Common myeloid progenitor, CD34-positive (primary cell): ENCODE data around the gene STRBP.
A peak's percentile ranks its signal among the peaks of the same experiment; 100 is the strongest.
"Not testable (repeated sequence)": the region's sequence is repeated elsewhere in the genome, so short reads cannot be mapped to it uniquely, and the experiment has no call there.

Experiments used
- CTCF ChIA-PET: fragments of 350-600 bp; sonication (Branson Sonifier 250); formaldehyde crosslinking; loops from one replicate; lab custom pipeline; 2021; ENCODE audit warnings: antibody characterized with exemption; lab: Charles Lee
- POLR2A ChIA-PET: fragments of 350-600 bp; sonication (Branson Sonifier 250); formaldehyde crosslinking; loops from one replicate; lab custom pipeline; 2021; ENCODE audit warnings: antibody characterized with exemption; lab: Charles Lee
- DNase-seq, 3 donors: peaks; one replicate each; pipeline versions ENCODE4 v3.0.0 to v3.0.0-alpha.2; 2013
- H3K27ac ChIP-seq, 2 experiments: 1 replicate in 1 of 2; 2 replicates in 1 of 2; pipeline ENCODE4 v1.7.0; 2013; ENCODE audit warnings: inconsistent platforms in 2 of 2, low read length in 2 of 2, mild to moderate bottlenecking in 2 of 2, low read depth in 1 of 2, moderate library complexity in 1 of 2; ENCODE audit not compliant: severe bottlenecking in 2 of 2, insufficient read depth in 1 of 2, poor library complexity in 1 of 2
- H3K27me3 ChIP-seq, 5 experiments: replicated peaks in 2 of 5; 1 replicate in 3 of 5; 2 replicates in 2 of 5; pipeline versions ENCODE4 v1.6.1 to v1.7.0; 2013; ENCODE audit warnings: low read length in 4 of 5, mild to moderate bottlenecking in 2 of 5, moderate library complexity in 2 of 5, inconsistent platforms in 1 of 5; ENCODE audit not compliant: insufficient read depth in 5 of 5, control insufficient read depth in 4 of 5
- H3K36me3 ChIP-seq, 4 experiments: 1 replicate in 2 of 4; 2 replicates in 2 of 4; pipeline versions ENCODE4 v1.6.1 to v1.7.0; 2013; ENCODE audit warnings: low read length in 3 of 4, control low read depth in 1 of 4, mild to moderate bottlenecking in 1 of 4; ENCODE audit not compliant: control insufficient read depth in 4 of 4, insufficient read depth in 4 of 4
- H3K4me1 ChIP-seq, 4 experiments: 1 replicate in 3 of 4; 2 replicates in 1 of 4; pipeline versions ENCODE4 v1.6.1 to v1.7.1; 2013; ENCODE audit warnings: low read length in 3 of 4, mild to moderate bottlenecking in 3 of 4, control low read depth in 1 of 4, inconsistent platforms in 1 of 4, moderate library complexity in 1 of 4; ENCODE audit not compliant: control insufficient read depth in 4 of 4, insufficient read depth in 4 of 4; ENCODE audit errors: control extremely low read depth in 1 of 4
- H3K4me3 ChIP-seq, 7 experiments: 1 replicate in 4 of 7; 2 replicates in 3 of 7; pipeline versions ENCODE4 v1.5.1 to v1.7.0; 2013; ENCODE audit warnings: mild to moderate bottlenecking in 7 of 7, low read length in 6 of 7, moderate library complexity in 6 of 7, inconsistent platforms in 2 of 7, low read depth in 2 of 7, control low read depth in 1 of 7; ENCODE audit not compliant: insufficient read depth in 4 of 7, control insufficient read depth in 1 of 7; ENCODE audit errors: extremely low read depth in 1 of 7
- H3K9me3 ChIP-seq, 5 experiments: 1 replicate in 4 of 5; 2 replicates in 1 of 5; pipeline versions ENCODE4 v1.6.1 to v1.7.1; 2013; ENCODE audit warnings: low read length in 4 of 5, mild to moderate bottlenecking in 2 of 5, inconsistent platforms in 1 of 5, low read depth in 1 of 5, moderate library complexity in 1 of 5; ENCODE audit not compliant: control insufficient read depth in 4 of 5, insufficient read depth in 2 of 5; ENCODE audit errors: control extremely low read depth in 1 of 5
- WGBS: methylation state at CpG from one replicate; pipeline ENCODE4 v1.1.5; 2013; ENCODE audit not compliant: insufficient coverage; 5-methylcytosine and 5-hydroxymethylcytosine counted together

The STRBP gene

DNA sequence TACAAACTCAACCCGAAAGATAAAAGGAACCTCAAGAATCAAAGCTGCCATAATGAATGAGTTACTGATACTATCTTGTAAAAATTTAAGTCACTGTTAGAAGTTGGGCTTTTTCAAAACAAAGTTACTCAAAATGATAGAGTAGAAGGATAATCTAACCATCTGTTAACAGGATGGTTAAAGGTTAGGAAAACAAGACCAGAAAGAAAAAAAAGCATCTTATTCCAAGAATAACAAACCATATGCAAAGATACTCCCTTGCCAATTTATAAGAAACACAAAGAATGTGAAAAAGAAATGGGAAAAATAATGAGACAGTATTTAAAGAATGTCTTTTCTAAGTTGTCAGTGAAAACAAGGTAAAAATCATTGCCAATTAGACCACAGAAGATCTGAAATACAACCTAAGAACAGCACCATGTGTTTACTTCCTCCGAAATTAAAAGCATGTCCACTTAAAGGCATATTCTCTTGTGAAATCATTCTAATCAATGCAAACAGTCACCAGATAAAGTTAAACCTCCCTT lies 51.2 kb downstream of the STRBP start:
- CTCF ChIA-PET: interaction anchor here (1.4 kb wide), 1 partner anchor 36 kb away, joined by 3 read pairs; no protein-coding TSS in a partner anchor
- Histone ChIP-seq H3K4me3 (no peak overlapping the region), H3K4me1 (peaks cover 0 to 3% (median under 1%) of the 10 kb centered on the region in 4 experiments), H3K9me3 (no peaks in the 10 kb centered on the region), H3K36me3 (peaks cover 0 to 3% (median 0%) of the 10 kb centered on the region in 4 experiments), H3K27me3 (no peaks in the 10 kb centered on the region), H3K27ac (no peak overlapping the region)
- DNase-seq: no peak
- WGBS: no CpG with 5 or more reads among the region's 2 CpGs
- POLR2A ChIA-PET: no interaction called here

DNA sequence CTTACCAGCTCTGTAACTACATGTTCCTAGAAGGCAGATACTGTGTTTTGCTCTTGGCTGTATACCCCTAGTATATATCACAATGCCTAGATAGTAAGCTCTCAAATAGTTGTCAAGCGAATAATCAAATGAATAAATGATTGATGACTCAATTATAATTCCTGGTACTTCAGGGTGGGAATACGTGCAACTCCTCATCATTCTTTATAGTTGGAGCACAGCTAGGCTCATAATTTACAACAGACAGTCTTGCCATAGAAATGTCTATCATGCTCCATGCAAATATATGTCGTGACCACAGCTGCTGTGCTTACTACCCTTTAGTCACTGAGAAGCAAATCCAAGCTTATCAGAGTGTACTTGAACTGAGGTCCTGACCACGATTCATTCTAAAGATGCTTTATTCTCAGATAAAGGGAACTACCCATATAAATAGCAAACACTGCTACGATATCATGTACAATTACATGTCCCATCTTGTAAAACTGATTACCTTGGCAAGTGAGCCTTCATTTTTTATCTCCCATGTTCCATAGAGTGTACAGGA lies 52.1 kb downstream of the STRBP start:
- CTCF ChIA-PET: interaction anchor here (1.2 kb wide), 1 partner anchor 17 kb away, joined by 3 read pairs; no protein-coding TSS in a partner anchor
- no peaks in the 10 kb centered on the region for H3K27me3 ChIP-seq
- POLR2A ChIA-PET: interaction anchor here (0.7 kb wide), 1 partner anchor 59 kb away, joined by 3 read pairs; no protein-coding TSS in a partner anchor
- 80% methylated on average over 3 of the region's 5 CpGs for WGBS
- no peak overlapping the region for H3K27ac ChIP-seq
- DNase-seq: peak in 2 of 3 donors; percentile 40 to 53
- H3K4me1 ChIP-seq: peaks cover 0 to 3% (median under 1%) of the 10 kb centered on the region in 4 experiments
- H3K36me3 ChIP-seq: peaks cover 0 to 3% (median 0%) of the 10 kb centered on the region in 4 experiments
- no peaks in the 10 kb centered on the region for H3K9me3 ChIP-seq
- no peak overlapping the region for H3K4me3 ChIP-seq

DNA sequence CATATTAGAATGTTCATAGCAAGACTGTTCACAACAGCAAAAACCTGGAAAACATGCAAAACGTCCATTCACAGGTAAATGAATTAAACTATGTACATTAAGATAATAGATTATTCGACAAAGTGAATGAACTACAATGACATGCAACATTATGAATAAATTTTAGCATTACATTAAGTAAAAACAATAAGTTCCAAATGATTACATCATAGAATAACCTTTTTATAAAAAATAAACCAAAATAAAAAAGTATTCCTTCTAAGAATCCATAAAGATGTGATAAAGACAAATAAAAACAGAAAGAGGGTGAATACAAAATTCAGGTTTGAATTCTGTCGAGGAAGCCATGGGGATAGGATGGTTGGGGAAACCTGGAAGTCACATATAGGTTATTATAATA lies 57.3 kb downstream of the STRBP start:
- DNase-seq: no peak
- Histone ChIP-seq H3K9me3 (no peaks in the 10 kb centered on the region), H3K4me1 (no peaks in the 10 kb centered on the region), H3K27me3 (no peaks in the 10 kb centered on the region), H3K4me3 (no peak overlapping the region), H3K36me3 (peaks cover 0 to 3% (median 0%) of the 10 kb centered on the region in 4 experiments), H3K27ac (no peak overlapping the region)
- WGBS: no CpG with 5 or more reads among the region's 3 CpGs
- CTCF ChIA-PET: no interaction called here
- POLR2A ChIA-PET: interaction anchor here (0.6 kb wide), 1 partner anchor 23 kb away, joined by 4 read pairs; no protein-coding TSS in a partner anchor

DNA sequence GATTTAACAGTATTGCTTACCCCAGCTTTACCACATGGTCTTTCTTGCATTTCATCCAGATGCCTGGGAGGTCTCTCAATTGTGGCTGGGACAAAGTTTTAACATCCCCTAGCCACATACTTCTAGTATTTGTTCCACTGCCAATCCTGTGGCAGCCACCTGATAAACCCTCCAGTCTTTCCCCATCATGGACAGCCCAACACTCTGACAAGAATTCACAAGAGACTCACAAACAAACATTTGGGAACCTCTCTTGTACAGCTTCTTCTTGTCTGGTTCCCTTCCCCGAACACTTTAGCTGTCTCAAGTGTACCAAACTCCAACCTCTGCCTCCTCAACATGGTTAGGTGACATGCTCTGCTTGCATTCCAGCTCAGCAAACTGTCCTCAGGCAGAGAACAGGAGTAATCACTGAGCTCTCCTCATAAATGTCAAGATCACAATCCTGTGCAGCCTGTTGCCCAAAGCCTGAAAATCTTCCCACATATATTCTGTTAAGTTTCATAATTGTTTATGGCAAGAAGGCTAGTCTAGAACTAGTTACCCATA lies 59.7 kb downstream of the STRBP start:
- ChIA-PET POLR2A (no interaction called here), CTCF (interaction anchor here (0.8 kb wide), 1 partner anchor 17 kb away, joined by 3 read pairs; no protein-coding TSS in a partner anchor)
- DNase-seq: no peak
- 100% methylated on average over 1 of the region's 1 CpG for WGBS
- no peaks in the 10 kb centered on the region for H3K4me1 ChIP-seq
- no peak overlapping the region for H3K4me3 ChIP-seq
- H3K36me3 ChIP-seq: peaks cover 0 to 3% (median 0%) of the 10 kb centered on the region in 4 experiments
- no peak overlapping the region for H3K27ac ChIP-seq
- H3K27me3 ChIP-seq: no peaks in the 10 kb centered on the region
- H3K9me3 ChIP-seq: no peaks in the 10 kb centered on the region

DNA sequence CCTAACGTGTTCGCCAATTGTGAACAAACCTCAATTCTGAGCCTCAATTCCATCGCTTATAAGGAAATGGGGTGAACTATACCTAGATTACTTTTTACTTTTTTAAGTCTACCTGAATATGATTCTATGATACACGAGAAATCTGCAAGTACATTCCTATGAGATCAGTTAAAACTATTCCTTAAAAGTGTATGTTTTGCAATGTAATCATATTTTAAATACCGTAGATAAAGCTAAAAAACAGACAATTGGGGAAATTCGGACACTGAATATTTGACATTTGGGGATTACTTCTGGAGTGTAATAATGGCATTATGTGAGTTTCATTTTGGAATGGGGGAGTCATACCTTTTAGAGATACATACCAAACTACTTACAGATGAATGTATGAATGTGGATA lies 62.3 kb downstream of the STRBP start:
- H3K4me3 ChIP-seq: no peak overlapping the region
- no peaks in the 10 kb centered on the region for H3K27me3 ChIP-seq
- H3K9me3 ChIP-seq: peaks cover 0 to 5% (median 0%) of the 10 kb centered on the region in 5 experiments
- ChIA-PET CTCF (no interaction called here), POLR2A (interaction anchor here (0.6 kb wide), 1 partner anchor 49 kb away, joined by 3 read pairs; no protein-coding TSS in a partner anchor)
- H3K4me1 ChIP-seq: no peaks in the 10 kb centered on the region
- H3K36me3 ChIP-seq: peaks cover 0 to 6% (median under 1%) of the 10 kb centered on the region in 4 experiments
- no peak for DNase-seq
- no peak overlapping the region for H3K27ac ChIP-seq
- no CpG with 5 or more reads among the region's 6 CpGs for WGBS

DNA sequence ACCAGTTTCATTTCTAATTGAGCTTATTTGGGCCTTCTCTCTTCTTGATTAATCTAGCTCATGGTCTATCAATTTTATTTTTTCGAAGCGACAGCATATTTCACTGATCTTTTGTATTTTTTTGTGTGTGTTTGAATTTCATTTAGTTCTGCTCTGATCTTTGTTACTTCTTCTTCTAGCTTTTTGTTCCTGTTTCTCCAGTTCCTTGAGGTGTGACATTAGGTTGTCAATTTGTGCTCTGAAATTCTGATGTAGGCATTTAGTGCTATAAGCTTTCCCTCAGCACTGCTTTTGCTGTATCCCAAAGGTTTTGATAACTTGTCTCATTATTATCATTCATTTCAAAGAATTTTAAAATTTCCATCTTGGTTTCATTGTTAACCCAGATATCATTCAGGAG lies 67.3 kb downstream of the STRBP start:
- Histone ChIP-seq H3K4me3 (no peak overlapping the region), H3K27me3 (no peaks in the 10 kb centered on the region), H3K4me1 (no peaks in the 10 kb centered on the region), H3K27ac (no peak overlapping the region), H3K9me3 (peaks cover 0 to 5% (median 0%) of the 10 kb centered on the region in 5 experiments), H3K36me3 (peaks cover 0 to 6% (median 2%) of the 10 kb centered on the region in 4 experiments)
- DNase-seq: no peak
- ChIA-PET POLR2A (no interaction called here), CTCF (no interaction called here)
- WGBS: no CpG with 5 or more reads among the region's 2 CpGs

DNA sequence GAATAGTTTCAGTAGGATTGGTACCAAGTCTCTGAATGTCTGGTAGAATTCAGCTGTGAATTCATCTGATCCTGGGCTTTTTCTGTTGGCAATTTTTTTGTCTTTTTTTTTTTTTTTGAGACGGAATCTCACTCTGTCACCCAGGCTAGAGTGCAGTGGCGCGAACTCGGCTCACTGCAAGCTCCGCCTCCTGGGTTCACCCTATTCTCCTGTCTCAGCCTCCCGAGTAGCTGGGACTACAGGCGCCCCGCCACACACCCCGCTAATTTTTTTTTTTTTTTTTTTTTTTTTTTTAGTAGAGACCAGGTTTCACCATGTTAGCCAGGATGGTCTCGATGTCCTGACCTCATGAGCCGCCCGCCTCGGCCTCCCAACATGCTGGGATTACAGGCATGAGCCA lies 67.9 kb downstream of the STRBP start:
- H3K36me3 ChIP-seq, H3K27ac ChIP-seq, DNase-seq, H3K4me3 ChIP-seq, H3K9me3 ChIP-seq, H3K4me1 ChIP-seq, H3K27me3 ChIP-seq, CTCF ChIA-PET, POLR2A ChIA-PET: not testable (repeated sequence)
- WGBS: 96% methylated on average over 4 of the region's 13 CpGs
